Thoracic aorta (tissue), 2 donors: ENCODE results near the gene MSMP. TPM values are rescaled to one million over a fixed set of nuclear protein-coding genes. Genes with fewer than 3 reads are reported as not detected.
A peak's percentile ranks its signal among the peaks of the same experiment; 100 is the strongest.

Source experiments
- ATAC-seq: fragments of 150-250 bp; one replicate; pipeline ENCODE4 v1.8.0; 2017; ENCODE audit warnings: low read depth; ENCODE audit not compliant: insufficient number of reproducible peaks, low FRiP score
- DNase-seq: peaks from one replicate; pipeline ENCODE4 v3.0.0-alpha.2; 2020; ENCODE audit warnings: low spot score
- H3K27ac ChIP-seq, 2 donors: fragments of 200-600 bp; sonication (generic); 1 replicate in 1 of 2; 2 replicates in 1 of 2; pipeline ENCODE4 v1.5.1; 2016; ENCODE audit warnings: mild to moderate bottlenecking in 2 of 2, moderate library complexity in 2 of 2
- H3K27me3 ChIP-seq: fragments of 200-600 bp; sonication (generic); replicated peaks from 2 replicates; pipeline ENCODE4 v1.6.0; 2016; ENCODE audit warnings: mild to moderate bottlenecking; ENCODE audit not compliant: insufficient read depth
- H3K36me3 ChIP-seq: fragments of 200-600 bp; sonication (generic); one replicate; pipeline ENCODE4 v1.5.1; 2016
- H3K4me1 ChIP-seq, 2 donors: fragments of 200-600 bp; sonication (generic); 1 replicate in 1 of 2; 2 replicates in 1 of 2; pipeline versions ENCODE4 v1.5.1 to v1.6.0; 2016; ENCODE audit warnings: low read depth in 2 of 2, mild to moderate bottlenecking in 1 of 2; ENCODE audit not compliant: control insufficient read depth in 1 of 2
- H3K4me3 ChIP-seq: fragments of 200-600 bp; sonication (generic); 2 replicates; pipeline ENCODE4 v1.5.1; 2016; ENCODE audit warnings: mild to moderate bottlenecking
- H3K9me3 ChIP-seq: fragments of 200-600 bp; sonication (generic); 2 replicates; pipeline ENCODE4 v1.5.1; 2016
- total RNA-seq, 2 donors: library from RNA; depleted of rRNA; stranded (reverse); fragments of >200 nt; gene quantifications; one replicate each; pipeline versions ENCODE4 v1.1.0 to v1.2.3, GENCODE V29; 2016
- TF ChIP-seq, protein P1 (sequence below): fragments of 200-600 bp; sonication (generic); IDR thresholded peaks from one replicate; pipeline ENCODE4 v1.5.1; 2019; ENCODE audit warnings: antibody characterized with exemption

The MSMP gene
- total RNA-seq, 2 donors from 2014 or later: not detected

DNA sequence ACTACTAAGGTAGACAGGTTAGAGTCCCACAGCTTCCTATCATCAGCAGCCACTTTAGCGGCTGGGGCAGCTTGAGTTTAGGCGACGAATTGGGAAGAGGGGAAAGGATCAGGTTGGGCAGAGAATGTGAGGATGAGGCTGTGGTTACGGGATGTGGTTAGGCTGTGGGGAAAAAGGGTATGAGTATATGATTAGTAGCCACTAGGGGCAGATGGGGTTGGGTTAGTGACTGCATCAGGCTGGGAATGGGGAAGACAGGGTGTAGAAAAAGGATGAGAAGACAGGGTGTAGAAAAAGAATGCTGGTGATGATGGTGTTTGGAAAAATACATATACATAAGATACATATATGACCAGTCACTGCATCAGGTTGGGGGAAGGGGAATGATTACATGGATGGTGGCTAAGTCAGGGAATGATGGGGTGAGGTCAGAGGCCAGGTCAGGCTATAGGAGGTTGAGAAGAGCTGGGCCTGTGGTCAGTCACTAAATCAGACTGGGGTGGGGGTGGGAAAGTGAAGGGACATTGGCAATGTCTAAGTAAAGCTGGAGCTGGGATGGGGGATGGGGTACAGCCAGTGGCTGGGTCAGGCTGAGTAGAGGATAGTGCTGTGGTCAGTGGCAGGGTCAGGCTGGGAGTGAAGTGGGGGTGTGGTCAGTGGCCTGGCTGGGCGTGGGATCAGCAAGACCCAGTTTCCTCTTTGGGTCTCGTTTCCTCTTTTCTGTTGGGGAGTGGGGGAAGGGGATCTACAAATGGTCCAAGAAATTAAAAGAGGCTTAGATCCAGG, 24.2 kb downstream of the MSMP start:
- Histone ChIP-seq H3K9me3 (no peaks in the 10 kb centered on the region), H3K4me3 (peak overlapping the region; percentile 86), H3K27me3 (no peaks in the 10 kb centered on the region), H3K36me3 (peaks cover 11% of the 10 kb centered on the region), H3K4me1 (peaks cover 31 to 72% of the 10 kb centered on the region in 2 donors), H3K27ac (peak overlapping the region; percentile 99)
- ATAC-seq (no peak), DNase-seq (no peak)
- TF ChIP-seq, protein P1, sequence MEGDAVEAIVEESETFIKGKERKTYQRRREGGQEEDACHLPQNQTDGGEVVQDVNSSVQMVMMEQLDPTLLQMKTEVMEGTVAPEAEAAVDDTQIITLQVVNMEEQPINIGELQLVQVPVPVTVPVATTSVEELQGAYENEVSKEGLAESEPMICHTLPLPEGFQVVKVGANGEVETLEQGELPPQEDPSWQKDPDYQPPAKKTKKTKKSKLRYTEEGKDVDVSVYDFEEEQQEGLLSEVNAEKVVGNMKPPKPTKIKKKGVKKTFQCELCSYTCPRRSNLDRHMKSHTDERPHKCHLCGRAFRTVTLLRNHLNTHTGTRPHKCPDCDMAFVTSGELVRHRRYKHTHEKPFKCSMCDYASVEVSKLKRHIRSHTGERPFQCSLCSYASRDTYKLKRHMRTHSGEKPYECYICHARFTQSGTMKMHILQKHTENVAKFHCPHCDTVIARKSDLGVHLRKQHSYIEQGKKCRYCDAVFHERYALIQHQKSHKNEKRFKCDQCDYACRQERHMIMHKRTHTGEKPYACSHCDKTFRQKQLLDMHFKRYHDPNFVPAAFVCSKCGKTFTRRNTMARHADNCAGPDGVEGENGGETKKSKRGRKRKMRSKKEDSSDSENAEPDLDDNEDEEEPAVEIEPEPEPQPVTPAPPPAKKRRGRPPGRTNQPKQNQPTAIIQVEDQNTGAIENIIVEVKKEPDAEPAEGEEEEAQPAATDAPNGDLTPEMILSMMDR: peak; percentile 62

DNA sequence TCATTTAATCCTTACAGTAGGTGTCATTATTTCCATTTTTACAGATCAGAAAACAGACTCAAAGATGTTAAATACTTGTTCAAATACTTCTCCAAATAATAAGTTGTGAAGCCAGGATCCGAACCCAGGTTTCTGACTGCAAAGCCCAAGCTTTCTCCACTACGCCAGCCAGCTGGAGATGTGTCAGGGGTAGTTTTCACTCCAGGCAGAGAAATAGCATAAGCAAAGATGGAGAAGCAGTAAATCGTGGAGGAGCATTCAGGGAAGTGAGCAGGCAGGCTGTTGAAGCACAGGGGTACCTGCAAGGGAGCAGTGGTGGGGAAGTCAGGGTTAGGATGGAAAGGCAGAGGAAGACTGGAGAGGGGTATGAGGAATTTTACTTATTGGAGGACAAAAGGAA, 25.0 kb downstream of the MSMP start:
- TF ChIP-seq, protein P1: no peak
- Histone ChIP-seq H3K27ac (peak overlapping the region; percentile 99), H3K4me1 (peaks cover 31 to 67% of the 10 kb centered on the region in 2 donors), H3K4me3 (peak overlapping the region; percentile 86), H3K9me3 (no peaks in the 10 kb centered on the region), H3K27me3 (no peaks in the 10 kb centered on the region), H3K36me3 (peaks cover 15% of the 10 kb centered on the region)
- no peak for ATAC-seq
- no peak for DNase-seq

DNA sequence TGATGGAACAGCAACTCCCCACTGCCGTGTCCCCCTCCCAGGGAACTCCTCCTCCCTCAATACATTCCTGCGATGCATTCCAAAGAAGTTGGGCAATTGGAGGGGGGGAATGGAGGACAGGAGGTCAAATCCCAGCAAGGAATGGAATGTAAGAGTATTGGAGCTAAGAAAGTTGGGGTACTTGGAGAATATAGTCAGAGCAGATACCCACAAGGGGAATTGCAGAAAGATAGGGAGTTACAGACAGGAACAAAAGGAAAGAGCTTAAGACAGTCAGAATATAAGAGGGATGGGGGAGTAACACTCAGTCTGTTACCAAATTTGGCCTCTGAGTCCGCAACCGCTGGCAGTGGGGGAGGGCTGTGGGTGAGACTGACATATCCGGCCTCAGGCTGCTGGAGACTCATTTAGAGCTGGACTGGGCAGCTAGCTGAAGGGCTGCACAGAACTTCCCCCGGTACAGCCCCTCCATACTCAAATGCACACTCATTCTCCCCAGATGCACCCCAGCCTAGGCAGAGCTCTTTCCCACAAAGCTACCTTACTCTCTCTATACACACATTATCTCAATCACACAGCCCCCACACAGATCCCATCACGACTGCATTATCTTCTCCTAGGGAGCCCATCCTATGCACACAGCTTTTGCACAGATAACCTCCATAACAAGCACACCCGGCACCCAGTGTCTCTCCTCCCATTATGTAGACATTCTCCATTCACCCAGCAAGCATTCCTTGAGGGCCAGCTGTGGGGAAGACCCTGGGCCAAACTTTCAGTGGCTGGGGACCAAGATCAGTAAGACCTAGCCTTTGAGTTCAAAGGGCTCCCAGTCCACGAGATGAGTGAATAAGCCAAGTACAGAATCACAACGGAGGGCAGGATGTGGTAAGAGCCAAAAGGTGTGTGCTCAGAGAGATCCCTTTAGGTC, 25.8 kb downstream of the MSMP start:
- Histone ChIP-seq H3K27ac (peak overlapping the region; percentile 99), H3K4me1 (peaks cover 23 to 59% of the 10 kb centered on the region in 2 donors), H3K4me3 (peak overlapping the region; percentile 86), H3K9me3 (no peaks in the 10 kb centered on the region), H3K27me3 (no peaks in the 10 kb centered on the region), H3K36me3 (peaks cover 23% of the 10 kb centered on the region)
- TF ChIP-seq, protein P1: no peak
- ATAC-seq (peak; percentile 44), DNase-seq (peak; percentile 80)

DNA sequence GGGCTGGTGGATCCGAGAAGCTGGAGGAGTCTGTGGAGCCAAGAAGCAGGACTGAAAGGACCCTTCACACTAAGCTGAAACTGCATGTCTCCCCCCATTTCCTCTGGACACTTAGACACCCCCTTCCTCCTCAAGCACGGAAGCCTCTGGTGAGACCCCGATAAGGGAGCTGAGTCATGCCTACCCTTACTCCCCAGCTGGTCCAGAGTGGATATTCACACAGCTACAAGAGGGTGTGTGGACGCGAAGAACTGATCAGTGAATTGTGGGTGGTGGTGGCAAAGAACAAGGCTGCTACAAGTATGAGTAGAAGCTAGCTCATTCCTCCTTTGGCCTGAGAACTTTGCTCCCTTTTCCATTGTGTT, 26.4 kb downstream of the MSMP start:
- H3K9me3 ChIP-seq: no peaks in the 10 kb centered on the region
- peaks cover 20 to 55% of the 10 kb centered on the region in 2 donors for H3K4me1 ChIP-seq
- TF ChIP-seq, protein P1: no peak
- H3K27me3 ChIP-seq: no peaks in the 10 kb centered on the region
- peaks cover 28% of the 10 kb centered on the region for H3K36me3 ChIP-seq
- no peak for DNase-seq
- peak overlapping the region; percentile 99 for H3K27ac ChIP-seq
- peak overlapping the region; percentile 86 for H3K4me3 ChIP-seq
- ATAC-seq: no peak

DNA sequence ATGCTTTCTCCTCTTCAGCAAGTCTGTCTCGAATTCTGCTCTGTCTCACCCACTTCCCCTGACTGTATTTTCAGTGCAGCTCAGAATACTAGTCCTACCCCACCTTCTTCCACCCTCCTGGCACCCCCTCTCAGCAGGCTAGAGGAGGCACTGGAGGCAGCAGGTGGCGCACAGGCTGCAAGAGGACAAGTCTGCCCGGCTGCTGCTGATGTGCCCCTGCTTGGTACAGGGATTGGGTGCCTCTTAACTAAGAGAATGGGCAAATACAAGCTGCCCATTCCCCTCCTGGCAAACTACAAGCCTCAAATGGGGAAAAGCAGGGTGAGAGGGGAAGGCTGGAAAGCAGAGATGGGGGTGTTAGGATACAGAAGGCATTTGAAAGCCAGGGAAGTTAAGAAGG, 27.1 kb downstream of the MSMP start:
- ATAC-seq: no peak
- H3K27ac ChIP-seq: peak overlapping the region; percentile 99

More for the DNA sequence above, 27.1 kb downstream of the MSMP start:
- TF ChIP-seq, protein P1: peak; percentile 28
- Histone ChIP-seq H3K4me1 (peaks cover 20 to 55% of the 10 kb centered on the region in 2 donors), H3K36me3 (peaks cover 35% of the 10 kb centered on the region), H3K27me3 (no peaks in the 10 kb centered on the region), H3K4me3 (peak overlapping the region; percentile 86), H3K9me3 (no peaks in the 10 kb centered on the region)
- DNase-seq: peak; percentile 67
